Measurements from ENCODE around the gene USP17L29.
"Not testable (repeated sequence)": the region's sequence is repeated elsewhere in the genome, so short reads cannot be mapped to it uniquely, and the experiment has no call there.

Gene USP17L29

DNA sequence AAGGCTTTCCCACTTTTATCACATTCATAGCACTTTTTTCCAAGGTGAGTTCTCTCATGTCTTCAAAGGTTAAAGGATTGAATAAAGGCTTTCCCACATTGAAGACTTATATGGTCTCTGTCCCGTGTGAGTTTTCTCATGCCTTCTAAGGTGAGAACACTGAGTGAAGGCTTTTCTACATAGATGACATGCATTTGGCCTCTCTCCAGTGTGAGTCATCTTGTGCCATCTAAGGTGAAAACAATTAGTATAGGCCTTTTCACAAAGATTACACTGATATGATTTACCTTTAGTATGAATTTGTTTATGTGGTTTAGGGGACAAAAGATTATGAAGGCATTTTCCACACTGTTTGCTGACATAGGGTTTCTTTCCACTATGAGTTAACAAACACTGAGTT lies 30.7 kb downstream of the USP17L29 start:
- H3K4me3 ChIP-seq (replicated peaks in 1 of 2; ENCODE audit: low read depth in 2 of 2, low read length in 2 of 2): no peak overlapping the region
- TF ChIP-seq, protein P1, sequence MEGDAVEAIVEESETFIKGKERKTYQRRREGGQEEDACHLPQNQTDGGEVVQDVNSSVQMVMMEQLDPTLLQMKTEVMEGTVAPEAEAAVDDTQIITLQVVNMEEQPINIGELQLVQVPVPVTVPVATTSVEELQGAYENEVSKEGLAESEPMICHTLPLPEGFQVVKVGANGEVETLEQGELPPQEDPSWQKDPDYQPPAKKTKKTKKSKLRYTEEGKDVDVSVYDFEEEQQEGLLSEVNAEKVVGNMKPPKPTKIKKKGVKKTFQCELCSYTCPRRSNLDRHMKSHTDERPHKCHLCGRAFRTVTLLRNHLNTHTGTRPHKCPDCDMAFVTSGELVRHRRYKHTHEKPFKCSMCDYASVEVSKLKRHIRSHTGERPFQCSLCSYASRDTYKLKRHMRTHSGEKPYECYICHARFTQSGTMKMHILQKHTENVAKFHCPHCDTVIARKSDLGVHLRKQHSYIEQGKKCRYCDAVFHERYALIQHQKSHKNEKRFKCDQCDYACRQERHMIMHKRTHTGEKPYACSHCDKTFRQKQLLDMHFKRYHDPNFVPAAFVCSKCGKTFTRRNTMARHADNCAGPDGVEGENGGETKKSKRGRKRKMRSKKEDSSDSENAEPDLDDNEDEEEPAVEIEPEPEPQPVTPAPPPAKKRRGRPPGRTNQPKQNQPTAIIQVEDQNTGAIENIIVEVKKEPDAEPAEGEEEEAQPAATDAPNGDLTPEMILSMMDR (IDR thresholded peaks at IDR 0.05; ENCODE audit: low read depth, low read length): no peak
- no peak for DNase-seq (ENCODE audit: low read depth in 2 of 2)

- not testable (repeated sequence) for H3K4me3 ChIP-seq (replicated peaks in 1 of 2; ENCODE audit: low read depth in 2 of 2, low read length in 2 of 2); DNase-seq (ENCODE audit: low read depth in 2 of 2)
Observed at GRCh38 chr4:9389001-9389400, 35.6 kb downstream of the USP17L29 start.

Data from cardiac fibroblast (primary cell).